Stimulated activated CD4-positive, alpha-beta T cell treated with anti-CD3 and anti-CD28 coated beads, Interleukin-2, amount 100 ng/mL, for 48 hours (primary cell): ENCODE measurements around the gene MICU1.
"Not testable (repeated sequence)": the region's sequence is repeated elsewhere in the genome, so short reads cannot be mapped to it uniquely, and the experiment has no call there.

ENCODE experiments used
- DNase-seq, 2 donors: peaks; one replicate each; pipeline ENCODE4 v3.0.0-alpha.2; 2020

The MICU1 gene

DNA sequence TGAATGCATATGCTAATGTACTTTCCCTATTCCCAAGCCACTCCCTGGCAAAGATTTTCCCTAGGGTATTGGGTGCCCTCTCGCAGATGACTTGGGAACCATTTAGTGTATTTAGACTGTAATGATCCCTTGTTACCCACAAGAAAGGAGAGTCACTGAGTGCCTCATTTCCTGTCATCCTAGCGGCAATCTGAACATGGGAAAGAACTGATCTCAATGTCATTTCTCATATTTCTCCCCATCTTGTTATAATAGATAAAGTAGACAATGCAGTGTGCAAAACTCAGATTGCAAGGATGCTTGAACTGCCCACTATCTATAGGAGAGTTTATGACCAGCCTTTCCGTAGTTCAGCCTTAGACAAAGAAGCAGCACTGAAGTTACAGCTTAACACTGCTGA, 123.3 kb downstream of the MICU1 start:
- no peak for DNase-seq

DNA sequence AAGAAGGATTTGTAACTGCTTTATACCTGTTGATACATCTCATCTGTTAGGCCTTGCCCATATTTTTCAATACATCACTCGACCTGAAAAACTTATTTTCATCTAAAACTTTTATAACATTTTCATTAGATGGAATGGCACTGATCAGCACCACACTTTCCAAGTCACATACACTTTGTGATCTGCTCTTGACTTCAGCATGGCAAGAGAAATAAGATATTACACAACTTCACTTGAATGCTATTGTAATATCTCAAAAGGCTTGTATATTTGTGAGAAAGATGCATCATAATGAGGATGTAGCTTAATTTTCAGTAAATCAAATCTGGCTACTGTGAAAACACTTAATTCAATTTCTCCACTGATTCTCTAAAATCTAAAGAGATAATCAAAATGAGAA, 126.2 kb downstream of the MICU1 start:
- no peak for DNase-seq

DNA sequence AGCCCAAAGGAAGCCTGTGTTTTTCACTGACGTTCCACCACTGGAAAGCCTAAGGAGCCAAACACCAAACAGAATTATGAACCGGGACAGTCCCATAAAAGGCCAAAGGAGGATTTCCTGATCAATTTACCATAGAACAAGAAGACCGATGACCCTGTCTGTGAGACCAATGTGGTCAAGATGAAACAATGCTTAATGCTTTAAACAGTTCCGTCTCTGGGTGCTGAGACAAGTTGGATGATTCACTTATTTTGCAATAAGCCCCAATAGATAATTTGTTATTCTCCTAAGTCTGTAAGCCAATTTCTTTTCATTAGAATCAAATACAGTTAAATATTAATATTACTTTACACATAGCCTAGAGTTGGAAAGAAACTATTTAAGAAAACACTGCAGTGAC, 134.9 kb downstream of the MICU1 start:
- no peak for DNase-seq

DNA sequence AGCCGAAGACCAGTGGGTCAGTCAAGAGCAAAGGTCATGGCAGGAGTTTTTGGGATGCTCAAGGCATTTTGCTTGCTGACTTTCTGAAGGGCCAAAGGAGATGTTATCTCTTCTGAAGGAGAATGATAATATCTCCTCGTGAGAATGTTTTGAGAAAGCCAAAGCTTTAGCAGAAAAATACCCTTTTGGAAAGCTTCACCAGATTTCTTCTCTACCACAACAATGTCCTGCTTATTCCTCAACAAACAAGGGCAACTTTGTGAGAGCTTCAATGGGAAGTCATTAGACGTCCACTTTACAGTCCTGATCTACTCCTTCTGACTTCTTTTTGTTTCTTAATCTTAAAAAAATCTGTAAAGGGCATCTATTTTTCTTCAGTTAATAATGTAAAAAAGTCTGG, 138.4 kb downstream of the MICU1 start:
- no peak for DNase-seq

DNA sequence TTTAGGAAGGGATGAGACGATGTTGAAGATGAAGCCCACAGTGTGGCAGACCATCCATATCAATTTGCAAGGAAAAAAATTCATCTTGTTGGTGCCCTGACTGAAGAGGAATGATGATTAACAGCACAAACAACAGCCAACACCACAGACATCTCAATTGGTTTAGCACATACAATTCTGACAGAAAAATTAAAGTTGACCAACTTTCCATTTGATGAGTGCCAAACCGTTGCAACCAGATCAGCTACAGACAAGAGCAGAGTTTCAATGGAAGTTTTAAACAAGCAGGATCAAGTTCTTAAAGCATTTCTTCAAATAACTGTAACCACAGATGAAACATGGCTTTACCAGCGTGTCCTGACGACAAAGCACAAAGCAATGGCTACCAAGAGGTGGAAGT, 138.8 kb downstream of the MICU1 start:
- DNase-seq = no peak

DNA sequence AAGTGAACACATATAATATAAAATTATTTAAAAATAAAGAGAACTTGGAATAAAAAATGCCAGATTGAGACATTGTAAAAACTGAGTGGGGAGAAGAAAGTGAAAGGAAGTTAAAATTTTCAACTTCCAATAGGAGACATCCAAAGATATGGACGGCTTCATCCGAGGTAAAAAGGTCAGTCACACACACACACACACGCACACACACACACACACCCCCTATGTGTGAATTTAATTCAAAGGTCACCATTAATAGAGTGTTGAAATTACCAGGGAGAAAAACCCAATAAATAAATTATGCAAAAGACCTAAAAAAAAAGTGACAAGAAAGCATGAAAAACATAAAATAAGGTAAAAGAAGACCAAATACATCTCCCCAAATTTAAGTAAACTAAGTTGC, 140.2 kb downstream of the MICU1 start:
- no peak for DNase-seq

DNA sequence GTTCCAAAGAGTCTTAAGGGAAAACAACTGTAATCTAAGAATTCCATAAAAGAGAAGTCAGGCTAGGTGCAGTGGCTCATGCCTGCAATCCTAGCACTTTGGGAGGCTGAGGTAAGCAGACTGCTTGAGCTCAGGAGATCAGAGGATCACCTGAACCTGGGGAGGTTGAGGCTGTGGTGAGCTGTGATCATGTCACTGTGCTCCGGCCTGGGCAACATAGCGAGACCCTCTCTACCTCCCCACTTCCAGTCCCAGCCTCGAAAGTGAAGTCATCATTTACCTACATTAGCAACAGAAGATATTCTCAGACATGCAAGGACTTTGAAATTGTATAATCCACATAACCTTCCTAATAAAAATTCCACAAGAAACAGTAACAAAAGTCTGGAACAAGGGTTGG, 141.4 kb downstream of the MICU1 start:
- no peak for DNase-seq

DNA sequence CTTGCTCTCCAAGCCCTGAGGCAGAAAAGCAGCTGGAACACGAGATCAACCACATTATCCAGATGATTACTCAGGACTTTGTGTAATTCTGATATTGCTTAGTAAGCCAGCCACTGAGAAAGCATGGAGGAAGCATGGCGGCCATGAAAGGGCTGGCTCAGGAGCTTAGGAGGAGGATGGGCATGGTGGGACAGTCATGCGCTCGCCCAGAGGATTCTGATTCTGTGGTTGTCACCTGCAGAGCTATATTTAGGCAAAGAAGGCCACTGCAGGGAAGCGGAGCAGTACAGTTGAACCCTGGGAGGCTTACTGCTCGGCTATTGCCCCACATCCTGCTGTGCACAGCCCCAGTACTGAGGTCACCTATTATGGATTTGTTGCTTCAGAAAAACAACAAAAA, 142.4 kb downstream of the MICU1 start:
- no peak for DNase-seq

DNA sequence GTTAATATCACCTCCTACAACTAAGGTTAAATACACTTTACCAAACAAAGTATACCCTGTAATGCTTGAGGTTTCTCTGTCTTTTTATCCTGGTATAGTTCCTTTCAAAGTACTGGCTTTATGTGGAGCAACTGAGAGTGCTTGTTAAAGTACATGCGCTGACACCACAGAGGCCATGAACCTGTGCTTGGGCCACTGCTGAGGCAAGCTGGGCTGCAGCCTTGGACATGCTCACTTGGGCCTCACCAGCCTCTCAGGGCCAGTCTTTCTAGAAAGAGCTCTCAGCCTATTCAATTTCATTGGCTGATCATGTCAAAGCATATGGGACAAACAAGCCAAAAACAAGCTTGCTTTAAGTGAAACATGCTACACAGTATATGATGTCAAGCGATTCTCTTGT, 145.0 kb downstream of the MICU1 start:
- DNase-seq = no peak

DNA sequence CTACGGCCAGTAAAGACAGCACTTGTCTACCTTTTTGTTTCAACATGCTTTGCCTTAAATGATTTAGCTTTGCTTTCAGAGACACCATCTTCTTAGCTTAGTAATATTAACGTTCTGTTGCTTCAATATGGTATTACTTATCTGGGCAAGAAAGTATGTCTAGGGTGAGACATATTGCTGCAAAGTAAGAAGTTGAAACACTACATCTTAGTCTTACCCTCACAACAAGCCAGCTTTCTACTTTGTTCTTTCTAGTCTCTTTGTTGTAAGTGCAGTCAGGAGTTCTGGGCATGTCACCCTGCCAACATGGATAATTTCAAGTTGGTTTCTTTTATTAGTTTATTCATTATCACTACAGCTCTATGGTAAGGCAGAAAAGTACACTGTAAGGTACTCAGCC, 148.4 kb downstream of the MICU1 start:
- DNase-seq = no peak

DNA sequence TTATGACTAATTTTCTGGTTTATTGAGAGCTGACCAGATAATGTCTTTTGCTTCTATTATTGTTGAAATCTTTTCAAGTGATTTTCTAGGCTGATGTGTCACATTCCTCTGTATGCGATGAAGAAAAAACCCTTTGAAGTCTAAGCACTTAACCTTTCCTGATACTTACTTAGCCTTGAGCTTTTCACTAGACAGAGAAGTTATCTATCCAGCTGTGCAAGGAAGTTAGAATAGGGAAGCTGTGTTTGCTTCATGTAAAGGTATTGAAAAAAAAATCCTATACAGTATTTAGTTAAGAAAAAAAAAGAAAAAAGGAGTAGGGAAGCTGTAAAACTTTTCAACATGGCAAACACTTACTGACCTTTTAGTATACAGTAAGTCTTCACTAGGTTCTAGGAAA, 153.6 kb downstream of the MICU1 start:
- no peak for DNase-seq

DNA sequence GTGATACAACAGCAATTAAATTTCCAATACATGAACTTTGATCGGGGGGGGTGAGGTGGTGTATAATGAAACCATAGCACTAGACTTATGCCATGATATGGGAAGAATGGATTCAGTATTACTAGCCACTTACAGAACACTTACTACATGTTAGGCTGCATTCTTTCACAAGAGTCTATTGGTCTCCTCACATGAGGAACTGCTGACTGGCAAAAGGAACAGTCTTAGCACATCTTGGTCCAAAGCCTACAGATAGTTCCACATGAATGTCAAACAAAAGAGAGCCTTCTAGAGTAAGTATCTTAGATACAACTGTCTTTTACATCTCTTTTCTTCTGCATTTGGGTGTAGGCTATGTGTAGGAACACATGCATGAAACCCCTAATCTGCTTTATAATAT, 155.2 kb downstream of the MICU1 start:
- DNase-seq = no peak

DNA sequence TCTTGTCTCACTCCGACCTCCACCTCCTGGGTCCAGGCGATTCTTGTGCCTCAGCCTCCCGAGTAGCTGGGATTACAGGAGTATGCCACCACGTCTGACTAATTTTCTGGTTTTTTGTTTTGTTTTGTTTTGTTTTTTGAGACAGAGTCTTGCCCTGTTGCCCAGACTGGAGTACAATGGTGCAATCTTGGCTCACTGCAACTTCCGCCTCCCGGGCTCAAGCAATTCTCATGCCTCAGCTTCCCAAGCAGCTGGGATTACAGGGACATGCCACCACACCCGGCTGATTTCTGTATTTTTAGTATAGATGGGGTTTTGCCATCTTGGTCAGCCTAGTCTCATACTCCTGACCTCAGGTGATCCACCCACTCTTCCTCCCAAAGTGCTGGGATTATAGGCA, 158.8 kb downstream of the MICU1 start:
- DNase-seq = not testable (repeated sequence)

DNA sequence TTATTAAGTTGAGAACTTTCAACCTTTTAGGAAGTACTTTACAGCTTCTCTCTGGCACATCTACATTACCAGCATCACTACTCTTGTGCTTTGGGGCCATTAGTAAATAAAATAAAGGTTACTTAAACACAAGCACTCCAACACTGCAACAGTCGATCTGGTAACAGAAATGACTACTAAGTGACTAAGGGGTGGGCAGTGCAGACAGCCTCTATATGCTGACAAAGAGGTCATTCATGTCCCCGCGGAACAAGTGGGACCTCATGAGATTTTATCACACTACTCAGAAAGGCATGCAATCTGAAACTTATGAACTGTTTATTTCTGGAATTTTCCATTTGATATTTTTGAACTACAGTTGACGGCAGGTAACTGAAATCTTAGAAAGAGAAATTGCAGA, 159.9 kb downstream of the MICU1 start:
- DNase-seq = no peak

DNA sequence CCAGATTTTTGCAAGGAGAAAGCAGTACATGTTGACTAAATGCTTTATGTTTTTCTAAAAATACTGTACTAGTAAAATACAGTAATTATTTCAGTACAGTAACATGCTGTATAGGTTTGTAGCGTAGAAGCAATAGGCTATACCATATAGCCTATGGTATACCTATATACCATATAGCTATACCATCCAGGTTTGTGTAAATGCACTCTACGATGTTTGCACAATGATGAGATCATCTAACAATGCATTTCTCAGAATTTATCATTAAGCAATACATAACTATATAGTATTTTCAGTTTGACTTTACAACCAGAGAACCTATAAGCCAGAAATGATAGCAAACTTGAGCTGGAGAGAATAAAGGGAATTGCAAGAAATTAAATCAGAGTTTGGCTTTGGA, 161.4 kb downstream of the MICU1 start:
- DNase-seq = no peak

DNA sequence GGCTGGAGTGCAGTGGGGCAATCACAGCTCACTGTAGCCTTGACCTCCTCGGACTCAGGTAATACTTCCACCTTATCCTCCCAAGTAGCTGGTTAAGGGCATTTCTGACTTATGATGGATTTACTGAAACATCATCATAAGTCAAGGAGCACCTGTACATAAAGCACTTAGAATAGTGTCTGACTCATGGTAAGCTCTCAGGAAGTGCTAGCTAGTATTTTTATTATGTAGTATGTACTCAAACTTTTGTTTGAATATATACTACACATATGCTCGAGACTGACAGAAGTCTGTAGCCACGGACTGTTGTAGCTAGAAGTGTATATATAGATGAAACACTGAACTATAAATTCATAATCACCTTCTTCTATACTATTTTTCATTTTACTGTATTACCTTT, 163.6 kb downstream of the MICU1 start:
- no peak for DNase-seq

DNA sequence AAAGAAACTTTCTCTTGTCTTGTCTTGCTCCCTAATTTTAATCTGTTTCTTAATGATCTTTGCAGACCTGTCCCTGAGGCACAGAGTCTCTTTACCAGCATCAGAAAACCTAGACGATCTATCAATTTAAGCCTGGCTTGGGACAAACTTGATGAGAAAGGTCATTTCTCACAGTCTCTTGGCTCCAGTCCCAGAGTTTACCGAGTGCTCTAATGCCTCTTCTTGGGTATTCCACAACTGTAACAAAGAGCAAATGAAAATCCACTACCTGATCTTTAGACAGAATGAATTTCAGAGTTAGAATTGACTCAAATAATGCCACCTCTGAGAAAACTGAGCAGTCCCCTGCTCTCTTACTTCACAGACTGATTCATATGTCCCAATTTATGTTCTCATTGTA, 164.8 kb downstream of the MICU1 start:
- DNase-seq = no peak

DNA sequence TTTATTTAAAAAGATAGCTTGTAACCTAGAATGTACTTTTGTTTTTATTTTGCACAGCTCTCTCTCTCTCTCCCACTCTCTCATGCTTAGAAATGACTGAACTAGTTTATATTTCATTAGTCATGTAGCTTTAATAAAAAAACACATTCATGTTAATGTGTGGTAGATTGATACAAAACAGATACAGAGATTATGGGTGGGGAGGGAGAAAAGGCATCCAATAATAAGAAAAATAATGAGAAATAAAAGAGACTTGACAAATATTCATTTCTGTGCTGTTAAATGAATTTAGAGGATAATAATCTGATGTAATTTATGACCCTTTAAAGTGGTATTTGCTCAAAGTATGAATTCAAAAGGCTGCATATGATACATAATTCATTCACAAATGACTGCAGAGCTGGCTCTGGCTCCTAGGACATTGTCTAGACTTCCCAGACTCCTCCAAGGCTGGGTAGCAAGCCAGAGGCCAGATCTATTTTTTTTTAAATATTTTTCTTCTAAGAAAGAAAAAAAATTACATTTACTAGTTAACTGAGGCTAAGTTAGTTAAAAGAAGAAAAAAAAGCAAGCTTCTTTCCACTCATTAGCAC, 165.5 kb downstream of the MICU1 start:
- no peak for DNase-seq

DNA sequence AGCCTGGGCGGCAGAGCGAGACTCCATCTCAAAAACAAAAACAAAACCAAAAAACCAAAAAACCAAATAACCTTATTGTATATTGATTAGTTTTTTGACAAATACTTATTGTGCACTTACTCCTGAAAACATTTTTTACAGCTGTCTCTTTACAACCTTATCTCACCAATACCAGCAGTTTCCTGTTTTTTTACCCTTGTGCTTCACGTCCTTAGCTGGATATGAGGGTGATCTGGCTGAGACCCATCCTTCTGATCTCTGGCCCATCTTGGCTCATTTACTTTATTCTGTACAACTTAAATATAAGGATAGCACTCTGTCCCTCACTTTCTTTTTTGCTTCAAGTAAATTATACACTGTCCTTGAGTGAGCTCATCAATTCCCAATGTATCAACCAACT, 166.6 kb downstream of the MICU1 start:
- no peak for DNase-seq

DNA sequence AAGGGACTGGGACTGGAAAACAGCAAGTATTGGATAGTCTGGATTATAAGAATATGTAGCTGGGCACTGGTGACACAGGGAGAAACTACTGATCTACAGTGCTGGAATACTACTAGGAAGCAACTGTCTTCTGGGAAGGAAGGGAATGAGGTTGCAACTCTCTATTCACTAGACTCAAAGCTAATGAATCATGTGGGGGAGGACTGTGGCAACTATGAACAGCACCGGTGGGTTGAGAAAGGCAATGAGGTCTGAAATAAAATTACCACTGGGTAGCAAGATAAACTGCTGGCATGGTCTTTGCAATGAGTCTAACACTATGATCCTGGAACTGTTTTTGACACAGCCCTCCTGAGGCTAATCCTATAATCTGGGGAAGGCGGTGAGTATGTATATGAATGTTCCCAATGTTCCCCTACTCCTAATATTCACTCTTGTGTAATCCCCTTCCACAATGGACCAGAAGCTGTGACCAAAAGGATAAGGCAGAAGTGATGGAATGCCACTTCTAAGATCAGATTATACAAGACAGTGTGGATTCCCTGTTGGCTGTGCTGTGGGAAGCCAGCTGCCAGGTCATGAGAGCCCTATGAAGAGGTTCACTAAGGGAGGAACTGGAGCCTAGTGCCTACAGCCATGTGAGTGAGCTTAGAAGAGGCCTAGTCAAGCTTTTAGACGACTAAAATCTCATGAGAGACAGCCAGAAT, 169.8 kb downstream of the MICU1 start:
- DNase-seq = no peak

DNA sequence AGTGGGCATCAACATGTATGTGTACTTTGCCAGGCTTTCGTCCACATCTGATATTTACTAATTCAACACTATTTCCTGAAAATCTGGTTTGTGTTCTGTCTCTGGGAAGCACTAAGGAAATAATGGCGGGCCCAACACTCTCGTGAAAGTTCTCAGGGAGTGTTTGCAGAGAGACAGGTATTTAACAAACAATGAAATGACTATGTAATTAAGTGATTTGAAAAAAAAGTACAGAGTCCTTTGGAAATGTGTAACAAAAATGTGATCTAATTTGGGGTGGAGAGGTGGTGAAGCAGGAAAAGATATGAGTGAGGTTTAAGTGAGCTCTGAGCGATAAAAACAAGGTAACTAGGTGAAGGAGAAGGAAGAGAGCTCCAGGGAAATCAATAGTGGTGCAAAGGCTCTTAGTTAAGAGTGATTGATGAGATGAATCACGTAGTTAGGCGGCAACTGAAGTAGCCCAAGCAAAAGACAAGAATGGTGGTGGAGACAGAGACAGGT, 175.9 kb downstream of the MICU1 start:
- DNase-seq = no peak

DNA sequence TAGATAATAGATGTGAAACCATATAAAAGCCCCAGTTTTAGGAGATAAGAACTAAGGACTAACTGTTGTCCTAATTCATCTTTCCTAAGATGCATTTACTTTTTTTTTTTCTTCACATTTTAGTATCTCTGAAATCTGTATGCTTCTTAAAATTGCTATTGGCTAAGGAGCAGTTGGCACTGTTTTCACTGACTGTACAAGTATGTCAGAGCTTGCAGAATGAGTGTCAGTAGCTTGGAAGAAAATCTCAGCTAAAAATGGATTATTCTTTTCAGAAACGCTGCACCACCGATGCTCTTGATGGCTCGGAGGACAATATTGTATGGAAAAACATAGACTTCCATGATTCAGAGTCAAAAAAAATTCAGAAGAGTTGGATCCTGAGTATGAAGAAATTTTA, 180.0 kb downstream of the MICU1 start:
- no peak for DNase-seq

DNA sequence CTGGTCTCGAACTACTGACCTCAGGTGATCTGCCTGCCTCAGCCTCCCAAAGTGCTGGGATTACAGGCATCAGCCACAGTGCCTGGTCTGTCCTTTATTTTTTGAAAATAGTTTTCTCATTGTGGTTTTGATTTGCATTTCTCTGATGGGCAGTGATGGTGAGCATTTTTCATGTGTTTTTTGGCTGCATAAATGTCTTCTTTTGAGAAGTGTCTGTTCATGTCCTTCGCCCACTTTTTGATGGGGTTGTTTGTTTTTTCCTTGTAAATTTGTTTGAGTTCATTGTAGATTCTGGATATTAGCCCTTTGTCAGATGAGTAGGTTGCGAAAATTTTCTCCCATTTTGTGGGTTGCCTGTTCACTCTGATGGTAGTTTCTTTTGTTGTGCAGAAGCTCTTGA, 182.9 kb downstream of the MICU1 start:
- DNase-seq = not testable (repeated sequence)

DNA sequence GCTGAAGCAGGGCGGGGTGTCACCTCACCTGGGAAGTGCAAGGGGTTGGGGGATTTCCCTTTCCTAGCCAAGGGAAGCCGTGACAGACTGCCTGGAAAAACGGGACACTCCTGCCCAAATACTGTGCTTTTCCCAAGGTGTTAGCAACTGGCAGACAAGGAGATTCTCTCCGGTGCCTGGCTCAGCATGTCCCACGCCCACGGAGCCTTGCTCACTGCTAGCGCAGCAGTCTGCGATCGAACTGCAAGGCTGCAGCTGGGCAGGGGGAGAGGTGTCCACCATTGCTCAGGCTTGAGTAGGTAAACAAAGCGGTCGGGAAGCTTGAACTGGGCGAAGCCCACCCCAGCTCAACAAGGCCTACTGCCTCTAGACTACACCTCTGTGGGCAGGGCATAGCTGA, 190.3 kb downstream of the MICU1 start:
- no peak for DNase-seq

DNA sequence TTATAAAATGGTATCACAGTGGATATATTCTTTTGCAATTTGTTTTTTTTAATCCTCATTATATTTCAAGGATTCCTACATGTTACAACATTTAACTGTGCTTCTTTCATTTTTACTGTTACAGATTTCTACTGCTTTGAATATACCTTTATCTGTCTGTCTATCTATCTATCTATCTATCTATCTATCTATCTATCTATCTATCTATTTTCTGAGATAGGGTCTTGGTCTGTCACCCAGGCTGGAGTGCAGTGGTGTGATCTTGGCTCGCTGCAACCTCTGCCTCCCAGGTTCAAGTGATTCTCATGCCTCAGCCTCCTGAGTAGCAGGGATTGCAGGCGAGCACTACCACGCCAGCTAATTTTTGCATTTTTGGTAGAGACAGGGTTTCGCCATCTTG, 194.9 kb downstream of the MICU1 start:
- DNase-seq = not testable (repeated sequence)
